Colonic mucosa (tissue), 4 donors: ENCODE data around the gene APBB2. TPM values are rescaled to one million over a fixed set of nuclear protein-coding genes. Genes with fewer than 3 reads are reported as not detected.
"Not testable (repeated sequence)": the region's sequence is repeated elsewhere in the genome, so short reads cannot be mapped to it uniquely, and the experiment has no call there.

Experiments used
- DNase-seq: peaks from one replicate; pipeline ENCODE4 v3.0.0-alpha.2; 2020
- H3K27ac ChIP-seq: fragments of 200-600 bp; one replicate; pipeline ENCODE4 v1.8.0; 2021
- H3K27me3 ChIP-seq: fragments of 200-600 bp; one replicate; pipeline ENCODE4 v1.8.0; 2021
- H3K36me3 ChIP-seq: fragments of 200-600 bp; one replicate; pipeline ENCODE4 v1.8.0; 2021
- H3K4me1 ChIP-seq: fragments of 200-600 bp; one replicate; pipeline ENCODE4 v1.8.0; 2021; ENCODE audit warnings: mild to moderate bottlenecking
- H3K4me3 ChIP-seq: fragments of 200-600 bp; one replicate; pipeline ENCODE4 v1.8.0; 2021
- H3K9ac ChIP-seq, 2 donors: one replicate each; pipeline ENCODE4 v1.7.0; 2013; ENCODE audit warnings: control low read depth in 2 of 2, low read depth in 2 of 2, low read length in 2 of 2
- H3K9me3 ChIP-seq: fragments of 200-600 bp; one replicate; pipeline ENCODE4 v1.8.0; 2021
- intact Hi-C: fragments of 100-400 bp; cut with DNase I; formaldehyde crosslinking; loops from one replicate; pipeline ENCODE4 v1.14.1; 2022
- total RNA-seq, 2 donors: library from RNA; stranded (reverse); fragmentation: NEBNext Ultra II Directional in 1 of 2; extraction: Animal tissue kit (Norgen Biotek cat#: 25700) in 1 of 2; gene quantifications; one replicate each; pipeline ENCODE4 v1.2.1, GENCODE V29; 2021
- TF ChIP-seq, protein P1 (sequence below): fragments of 200-600 bp; IDR thresholded peaks from one replicate; pipeline ENCODE4 v1.8.0; 2022; ENCODE audit warnings: antibody characterized with exemption, mild to moderate bottlenecking
- donor health status: healthy.
- donor health status: DM: no; HTN: no; CAD: no.
- donor health status: DM: no; HTN: no; CAD: no.

The APBB2 gene
- total RNA-seq, 2 donors from 2014 or later: 22.8 to 27.5 TPM

DNA sequence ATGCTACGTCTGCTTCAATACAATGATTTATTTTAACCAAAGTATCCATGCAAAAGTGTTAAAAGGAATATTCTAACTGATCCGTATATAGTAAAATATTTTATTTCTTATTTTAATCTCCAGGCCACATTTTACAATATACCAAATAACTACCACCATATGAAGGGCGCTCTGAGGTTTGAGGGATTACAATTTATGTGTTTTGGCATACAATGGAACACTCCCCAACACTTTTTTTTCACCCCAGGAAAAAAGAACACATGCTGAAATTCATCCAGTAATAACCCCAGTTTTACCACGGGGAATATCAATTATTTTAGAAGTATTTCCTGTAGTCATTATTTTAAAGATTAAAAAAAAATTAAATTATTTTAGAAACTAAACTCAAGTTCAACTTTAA is 65.4 kb downstream of the APBB2 start:
- no peak overlapping the region for H3K9ac ChIP-seq
- no peak for DNase-seq
- H3K9me3 ChIP-seq: no peaks in the 10 kb centered on the region
- no peaks in the 10 kb centered on the region for H3K27me3 ChIP-seq
- no peak overlapping the region for H3K27ac ChIP-seq
- peaks cover 3% of the 10 kb centered on the region for H3K4me1 ChIP-seq
- H3K36me3 ChIP-seq: no peaks in the 10 kb centered on the region
- TF ChIP-seq, protein P1, sequence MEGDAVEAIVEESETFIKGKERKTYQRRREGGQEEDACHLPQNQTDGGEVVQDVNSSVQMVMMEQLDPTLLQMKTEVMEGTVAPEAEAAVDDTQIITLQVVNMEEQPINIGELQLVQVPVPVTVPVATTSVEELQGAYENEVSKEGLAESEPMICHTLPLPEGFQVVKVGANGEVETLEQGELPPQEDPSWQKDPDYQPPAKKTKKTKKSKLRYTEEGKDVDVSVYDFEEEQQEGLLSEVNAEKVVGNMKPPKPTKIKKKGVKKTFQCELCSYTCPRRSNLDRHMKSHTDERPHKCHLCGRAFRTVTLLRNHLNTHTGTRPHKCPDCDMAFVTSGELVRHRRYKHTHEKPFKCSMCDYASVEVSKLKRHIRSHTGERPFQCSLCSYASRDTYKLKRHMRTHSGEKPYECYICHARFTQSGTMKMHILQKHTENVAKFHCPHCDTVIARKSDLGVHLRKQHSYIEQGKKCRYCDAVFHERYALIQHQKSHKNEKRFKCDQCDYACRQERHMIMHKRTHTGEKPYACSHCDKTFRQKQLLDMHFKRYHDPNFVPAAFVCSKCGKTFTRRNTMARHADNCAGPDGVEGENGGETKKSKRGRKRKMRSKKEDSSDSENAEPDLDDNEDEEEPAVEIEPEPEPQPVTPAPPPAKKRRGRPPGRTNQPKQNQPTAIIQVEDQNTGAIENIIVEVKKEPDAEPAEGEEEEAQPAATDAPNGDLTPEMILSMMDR: no peak
- no peak overlapping the region for H3K4me3 ChIP-seq
- intact Hi-C loops: no loop called here

DNA sequence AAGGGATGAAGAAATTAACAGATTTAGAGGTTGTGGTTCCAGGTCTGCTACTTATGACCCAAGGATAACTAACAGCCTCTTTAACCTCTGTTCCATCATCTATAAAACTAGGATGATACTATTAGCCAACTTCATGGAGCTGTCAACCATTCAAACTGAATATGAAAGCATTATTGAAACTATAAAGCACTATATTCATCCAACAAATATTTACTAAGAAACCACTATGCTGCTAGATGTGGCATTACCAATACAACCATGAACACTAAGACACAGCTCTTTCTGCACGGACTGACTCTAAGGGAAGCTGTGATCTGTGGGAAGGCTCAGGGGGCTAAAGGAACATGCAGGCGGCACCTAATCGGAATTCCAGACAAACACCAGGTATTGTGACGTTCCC is 66.0 kb downstream of the APBB2 start:
- TF ChIP-seq, protein P1: no peak
- H3K9me3 ChIP-seq: no peaks in the 10 kb centered on the region
- intact Hi-C loops: no loop called here
- no peaks in the 10 kb centered on the region for H3K36me3 ChIP-seq
- no peak overlapping the region for H3K27ac ChIP-seq
- no peak overlapping the region for H3K4me3 ChIP-seq
- no peak for DNase-seq
- no peaks in the 10 kb centered on the region for H3K27me3 ChIP-seq
- H3K4me1 ChIP-seq: peaks cover 4% of the 10 kb centered on the region
- H3K9ac ChIP-seq: no peak overlapping the region

DNA sequence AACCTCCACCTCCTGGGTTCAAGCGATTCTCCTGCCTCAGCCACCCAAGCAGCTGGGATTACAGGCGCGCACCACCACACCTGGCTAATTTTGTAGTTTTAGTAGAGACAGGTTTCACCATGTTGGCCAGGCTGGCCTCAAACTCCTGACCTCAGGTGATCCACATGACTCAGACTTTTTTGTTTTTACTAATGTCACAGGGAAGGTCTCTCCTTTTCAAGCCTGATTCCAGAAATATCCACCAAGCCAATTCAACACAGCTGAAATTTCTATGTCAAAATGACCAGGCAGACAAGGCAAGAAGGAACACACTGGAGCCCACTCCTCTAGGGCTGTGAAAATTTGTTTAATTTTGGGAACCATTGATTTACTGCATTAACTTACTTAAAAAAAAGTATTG is 66.8 kb downstream of the APBB2 start:
- H3K27me3 ChIP-seq, H3K4me1 ChIP-seq, H3K36me3 ChIP-seq, H3K4me3 ChIP-seq, H3K27ac ChIP-seq, intact Hi-C loops, H3K9me3 ChIP-seq, DNase-seq, H3K9ac ChIP-seq: not testable (repeated sequence)

DNA sequence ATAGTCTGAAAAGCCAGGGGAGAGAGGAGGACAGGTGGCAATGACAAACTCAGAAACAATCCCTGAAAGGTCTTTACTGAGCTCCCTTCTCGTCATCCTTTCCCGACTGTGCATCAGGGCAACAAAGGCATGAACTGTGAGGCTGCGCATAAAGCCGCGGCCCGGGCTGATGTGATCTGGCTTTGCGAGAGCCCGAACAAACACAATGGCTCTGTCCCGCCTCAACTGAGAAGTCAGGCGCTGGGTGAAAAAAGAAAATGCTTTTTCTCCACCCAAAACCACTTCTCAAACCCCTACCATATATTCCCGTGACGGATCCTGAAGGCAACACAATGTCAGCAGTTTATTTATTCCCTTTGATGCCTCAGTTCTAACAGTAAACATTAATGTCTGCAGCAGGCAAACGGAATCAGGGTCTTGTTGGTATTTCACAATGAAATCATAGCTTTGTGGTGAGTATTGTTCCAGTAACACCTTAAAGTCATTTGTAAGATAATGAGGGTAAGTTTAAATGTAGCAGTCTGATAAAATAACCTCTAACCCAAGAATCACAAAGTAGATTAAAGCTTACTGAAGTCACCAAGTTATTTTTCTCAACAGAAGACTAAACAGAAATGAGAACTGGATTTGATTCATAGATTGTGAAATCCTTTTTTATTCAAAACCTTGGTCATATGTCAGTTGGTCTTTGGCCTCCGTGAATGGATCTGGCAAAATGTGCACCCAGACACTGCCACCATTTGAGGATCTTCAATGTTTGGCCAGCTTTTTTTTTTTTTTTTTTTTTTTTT is 67.4 kb downstream of the APBB2 start:
- H3K9me3 ChIP-seq: no peaks in the 10 kb centered on the region
- TF ChIP-seq, protein P1: no peak
- H3K9ac ChIP-seq: no peak overlapping the region
- peak overlapping the region; percentile 46 for H3K27ac ChIP-seq
- DNase-seq: no peak
- H3K4me1 ChIP-seq: peaks cover 4% of the 10 kb centered on the region
- H3K36me3 ChIP-seq: no peaks in the 10 kb centered on the region
- intact Hi-C loops: no loop called here
- no peaks in the 10 kb centered on the region for H3K27me3 ChIP-seq
- H3K4me3 ChIP-seq: no peak overlapping the region

DNA sequence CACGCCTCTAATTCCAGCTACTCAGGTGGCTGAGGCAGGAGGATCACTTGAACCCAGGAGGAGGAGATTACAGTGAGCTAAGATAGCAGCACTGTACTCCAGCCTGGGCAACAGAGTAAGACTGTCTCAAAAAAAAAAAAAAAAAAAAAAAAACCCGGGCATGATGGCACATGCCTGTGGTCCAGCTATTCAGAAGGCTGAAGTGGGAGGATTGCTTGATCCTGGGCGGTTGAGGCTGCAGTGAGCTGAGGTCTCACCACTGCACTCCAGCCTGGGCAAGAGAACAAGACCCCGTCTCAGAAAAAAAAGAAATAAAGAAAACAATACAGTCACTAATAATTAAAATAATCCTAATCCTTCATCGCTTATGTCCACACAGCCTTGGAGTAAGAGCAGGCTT is 68.1 kb downstream of the APBB2 start:
- intact Hi-C loops: no loop called here
- Histone ChIP-seq H3K9me3 (no peaks in the 10 kb centered on the region), H3K9ac (no peak overlapping the region), H3K36me3 (no peaks in the 10 kb centered on the region), H3K27ac (no peak overlapping the region), H3K4me1 (peaks cover 4% of the 10 kb centered on the region), H3K27me3 (no peaks in the 10 kb centered on the region), H3K4me3 (no peak overlapping the region)
- no peak for DNase-seq
- TF ChIP-seq, protein P1: no peak

DNA sequence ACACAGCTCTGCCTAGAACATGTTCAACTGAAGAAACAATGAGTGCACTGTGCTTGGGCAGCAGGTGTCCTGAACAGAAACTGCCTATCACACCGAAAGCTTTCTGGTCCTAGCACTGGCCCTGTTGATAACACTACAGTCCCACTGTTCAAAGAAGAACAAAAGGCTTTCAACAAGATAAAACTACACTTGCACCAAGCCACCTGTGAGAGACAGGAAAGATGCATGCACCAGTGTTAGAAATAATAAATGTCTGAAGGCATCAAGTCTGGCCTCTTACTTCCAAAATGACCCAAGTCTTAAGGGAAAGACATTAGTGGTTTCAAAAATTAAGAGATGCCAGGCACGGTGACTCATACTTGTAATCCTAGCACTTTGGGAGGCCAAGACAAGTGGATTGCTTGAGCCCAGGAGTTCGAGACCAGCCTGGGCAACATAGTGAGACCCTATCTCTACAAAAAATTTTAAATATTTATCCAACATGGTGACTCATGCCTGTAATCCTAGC is 68.7 kb downstream of the APBB2 start:
- DNase-seq: no peak
- H3K4me1 ChIP-seq: peaks cover 4% of the 10 kb centered on the region
- no peak overlapping the region for H3K27ac ChIP-seq
- no peaks in the 10 kb centered on the region for H3K27me3 ChIP-seq
- intact Hi-C loops: no loop called here
- no peak overlapping the region for H3K4me3 ChIP-seq
- TF ChIP-seq, protein P1: no peak
- H3K36me3 ChIP-seq: no peaks in the 10 kb centered on the region
- no peaks in the 10 kb centered on the region for H3K9me3 ChIP-seq
- H3K9ac ChIP-seq: no peak overlapping the region
